ENCODE measurements around the gene KCND3.

KCND3 gene

GRCh38 chr1:111789666-111790316, 199.7 kb downstream of the KCND3 start:
- no peak for TF ChIP-seq GATA3 (IDR thresholded peaks at IDR 0.05; ENCODE audit: low read depth, low read length)
- no peak for TF ChIP-seq GATA2 (IDR thresholded peaks at IDR 0.05; ENCODE audit: low read depth, low read length)

- TF ChIP-seq GATA3 (IDR thresholded peaks at IDR 0.05; ENCODE audit: low read depth, low read length) (no peak), GATA2 (IDR thresholded peaks at IDR 0.05; ENCODE audit: low read depth, low read length) (no peak)
Observed at GRCh38 chr1:111789142-111789541, 200.3 kb downstream of the KCND3 start.

- TF ChIP-seq GATA2 (IDR thresholded peaks at IDR 0.05; ENCODE audit: low read depth, low read length) (no peak), GATA3 (IDR thresholded peaks at IDR 0.05; ENCODE audit: low read depth, low read length) (no peak)
Observed at GRCh38 chr1:111786669-111787207, 202.7 kb downstream of the KCND3 start.

GRCh38 chr1:111784273-111784901, 205.1 kb downstream of the KCND3 start:
- TF ChIP-seq GATA3 (IDR thresholded peaks at IDR 0.05; ENCODE audit: low read depth, low read length), result no peak
- no peak for TF ChIP-seq GATA2 (IDR thresholded peaks at IDR 0.05; ENCODE audit: low read depth, low read length)

GRCh38 chr1:111779546-111779945, 209.9 kb downstream of the KCND3 start:
- TF ChIP-seq GATA2 (IDR thresholded peaks at IDR 0.05; ENCODE audit: low read depth, low read length) (no peak), GATA3 (IDR thresholded peaks at IDR 0.05; ENCODE audit: low read depth, low read length) (no peak)

GRCh38 chr1:111778541-111779051, 210.9 kb downstream of the KCND3 start:
- no peak for TF ChIP-seq GATA2 (IDR thresholded peaks at IDR 0.05; ENCODE audit: low read depth, low read length)
- no peak for TF ChIP-seq GATA3 (IDR thresholded peaks at IDR 0.05; ENCODE audit: low read depth, low read length)

GRCh38 chr1:111778066-111778465, 211.4 kb downstream of the KCND3 start:
- no peak for TF ChIP-seq GATA3 (IDR thresholded peaks at IDR 0.05; ENCODE audit: low read depth, low read length)
- no peak for TF ChIP-seq GATA2 (IDR thresholded peaks at IDR 0.05; ENCODE audit: low read depth, low read length)

- TF ChIP-seq GATA2 (IDR thresholded peaks at IDR 0.05; ENCODE audit: low read depth, low read length) (no peak), GATA3 (IDR thresholded peaks at IDR 0.05; ENCODE audit: low read depth, low read length) (no peak)
Observed at GRCh38 chr1:111777301-111777700, 212.2 kb downstream of the KCND3 start.

GRCh38 chr1:111776861-111777260, 212.6 kb downstream of the KCND3 start:
- no peak for TF ChIP-seq GATA2 (IDR thresholded peaks at IDR 0.05; ENCODE audit: low read depth, low read length)
- no peak for TF ChIP-seq GATA3 (IDR thresholded peaks at IDR 0.05; ENCODE audit: low read depth, low read length)

GRCh38 chr1:111776391-111776790, 213.1 kb downstream of the KCND3 start:
- TF ChIP-seq GATA3 (IDR thresholded peaks at IDR 0.05; ENCODE audit: low read depth, low read length), result no peak
- no peak for TF ChIP-seq GATA2 (IDR thresholded peaks at IDR 0.05; ENCODE audit: low read depth, low read length)

- no peak for TF ChIP-seq GATA2 (IDR thresholded peaks at IDR 0.05; ENCODE audit: low read depth, low read length)
- TF ChIP-seq GATA3 (IDR thresholded peaks at IDR 0.05; ENCODE audit: low read depth, low read length), result no peak
Observed at GRCh38 chr1:111775966-111776365, 213.5 kb downstream of the KCND3 start.

- no peak for TF ChIP-seq GATA2 (IDR thresholded peaks at IDR 0.05; ENCODE audit: low read depth, low read length)
- no peak for TF ChIP-seq GATA3 (IDR thresholded peaks at IDR 0.05; ENCODE audit: low read depth, low read length)
Observed at GRCh38 chr1:111770916-111771315, 218.6 kb downstream of the KCND3 start.

GRCh38 chr1:111769517-111770146, 219.8 kb downstream of the KCND3 start:
- no peak for TF ChIP-seq GATA2 (IDR thresholded peaks at IDR 0.05; ENCODE audit: low read depth, low read length)

GRCh38 chr1:111768625-111769024, 220.8 kb downstream of the KCND3 start:
- TF ChIP-seq GATA3 (IDR thresholded peaks at IDR 0.05; ENCODE audit: low read depth, low read length), result no peak

GRCh38 chr1:111768023-111768422, 221.4 kb downstream of the KCND3 start:
- TF ChIP-seq GATA3 (IDR thresholded peaks at IDR 0.05; ENCODE audit: low read depth, low read length) (no peak), GATA2 (IDR thresholded peaks at IDR 0.05; ENCODE audit: low read depth, low read length) (no peak)
